IPS-15b (cell line): ENCODE results near the gene TTLL7.
A peak's percentile ranks its signal among the peaks of the same experiment; 100 is the strongest.

ENCODE experiments used
- H3K27me3 ChIP-seq: one replicate; pipeline ENCODE4 v1.6.1; 2013; ENCODE audit warnings: low read length; ENCODE audit not compliant: control insufficient read depth, insufficient read depth
- H3K36me3 ChIP-seq: one replicate; pipeline ENCODE4 v1.6.1; 2013; ENCODE audit warnings: low read length; ENCODE audit not compliant: control insufficient read depth, insufficient read depth
- H3K4me1 ChIP-seq: one replicate; pipeline ENCODE4 v1.6.1; 2013; ENCODE audit warnings: mild to moderate bottlenecking, low read length; ENCODE audit not compliant: control insufficient read depth, insufficient read depth
- H3K4me3 ChIP-seq: one replicate; pipeline ENCODE4 v1.5.1; 2013; ENCODE audit warnings: low read depth, low read length
- H3K9ac ChIP-seq: one replicate; pipeline ENCODE4 v1.6.1; 2013; ENCODE audit warnings: low read depth, mild to moderate bottlenecking, low read length
- H3K9me3 ChIP-seq: one replicate; pipeline ENCODE4 v1.6.1; 2013; ENCODE audit warnings: mild to moderate bottlenecking, low read length; ENCODE audit not compliant: control insufficient read depth, insufficient read depth

The TTLL7 gene

DNA sequence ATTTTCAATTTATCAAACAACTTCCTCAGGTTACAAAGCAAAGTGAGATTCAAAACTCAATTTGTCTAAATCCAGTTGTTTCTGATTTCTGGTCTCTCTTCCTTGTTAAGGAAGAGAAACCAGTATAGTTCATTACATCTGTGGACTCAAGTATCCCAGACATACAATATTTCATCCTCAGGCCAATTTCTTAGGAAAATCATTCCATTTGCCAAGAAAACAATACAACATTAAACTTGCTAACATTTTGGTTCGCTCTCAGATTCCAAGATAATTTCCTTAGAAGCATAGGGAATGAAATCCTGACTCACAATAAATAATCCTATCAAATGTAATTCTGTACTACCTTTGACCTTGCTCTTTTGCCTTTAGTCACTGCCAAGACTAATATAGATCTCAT lies 11.2 kb upstream of the TTLL7 start:
- H3K27me3 ChIP-seq: peaks cover 2% of the 10 kb centered on the region
- no peaks in the 10 kb centered on the region for H3K36me3 ChIP-seq
- H3K4me3 ChIP-seq: no peak overlapping the region
- no peak overlapping the region for H3K9ac ChIP-seq
- no peaks in the 10 kb centered on the region for H3K9me3 ChIP-seq
- H3K4me1 ChIP-seq: no peaks in the 10 kb centered on the region

DNA sequence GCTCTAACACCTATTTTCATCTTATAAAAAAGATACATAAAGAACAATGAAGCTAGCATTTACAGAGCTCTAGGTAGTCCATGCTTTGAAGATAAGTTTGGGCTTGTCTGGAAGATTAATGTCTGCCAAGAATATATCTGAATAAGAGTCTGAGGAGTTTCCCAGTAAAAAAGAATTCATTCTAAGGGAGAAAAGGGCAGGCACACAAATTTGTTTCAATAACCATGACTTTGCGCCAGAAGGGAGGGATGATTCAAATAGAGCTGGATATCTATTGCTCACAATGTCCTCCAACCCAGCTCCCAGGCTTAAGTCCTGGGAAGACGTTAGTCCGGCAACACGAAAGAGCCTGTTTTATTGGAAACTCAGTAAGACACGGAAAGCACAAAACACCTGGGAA lies 9.7 kb upstream of the TTLL7 start:
- no peak overlapping the region for H3K4me3 ChIP-seq
- peaks cover 2% of the 10 kb centered on the region for H3K27me3 ChIP-seq
- no peaks in the 10 kb centered on the region for H3K4me1 ChIP-seq
- H3K9me3 ChIP-seq: no peaks in the 10 kb centered on the region
- no peaks in the 10 kb centered on the region for H3K36me3 ChIP-seq
- no peak overlapping the region for H3K9ac ChIP-seq

DNA sequence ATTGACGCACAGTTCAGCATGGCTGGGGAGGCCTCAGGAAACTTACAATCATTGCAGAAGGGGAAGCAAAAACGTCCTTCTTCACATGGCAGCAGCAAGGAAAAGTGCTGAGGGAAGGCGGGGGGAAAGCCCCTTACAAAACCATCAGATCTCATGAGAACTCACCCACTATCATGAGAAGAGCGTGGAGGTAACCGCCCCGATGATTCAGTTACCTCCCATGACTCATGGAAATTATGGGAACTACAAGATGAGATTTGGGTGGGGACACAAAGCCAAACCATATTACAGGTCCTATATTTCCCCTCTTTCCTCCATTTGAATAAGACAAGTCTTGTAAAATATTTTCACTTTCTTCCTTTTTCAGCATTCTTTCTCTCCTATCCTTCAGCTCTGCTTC lies 7.7 kb upstream of the TTLL7 start:
- no peak overlapping the region for H3K9ac ChIP-seq
- no peaks in the 10 kb centered on the region for H3K36me3 ChIP-seq
- peaks cover 15% of the 10 kb centered on the region for H3K27me3 ChIP-seq
- H3K4me1 ChIP-seq: no peaks in the 10 kb centered on the region
- H3K4me3 ChIP-seq: no peak overlapping the region
- H3K9me3 ChIP-seq: no peaks in the 10 kb centered on the region

DNA sequence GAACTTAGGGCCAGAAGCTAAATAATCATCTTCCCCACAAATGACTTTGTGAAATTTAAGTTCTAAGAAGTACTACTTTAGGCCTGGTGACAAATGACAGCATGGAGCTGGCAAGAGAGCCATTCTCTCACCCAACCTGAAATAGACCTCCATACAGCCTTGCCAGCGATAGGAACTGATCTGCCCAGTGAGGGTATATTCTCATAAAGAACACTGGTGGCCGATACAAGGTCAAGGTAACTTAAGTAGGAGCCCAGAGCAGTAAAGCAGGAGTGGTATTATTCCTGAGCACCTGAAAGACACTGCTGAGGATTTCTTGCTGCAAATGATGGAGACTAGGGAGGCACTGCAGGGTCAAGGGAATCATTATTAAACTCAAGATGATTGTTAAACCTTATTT lies 2.6 kb upstream of the TTLL7 start:
- Histone ChIP-seq H3K27me3 (peaks cover 54% of the 10 kb centered on the region), H3K36me3 (no peaks in the 10 kb centered on the region), H3K9me3 (no peaks in the 10 kb centered on the region), H3K4me3 (no peak overlapping the region), H3K4me1 (peaks cover 6% of the 10 kb centered on the region), H3K9ac (no peak overlapping the region)

DNA sequence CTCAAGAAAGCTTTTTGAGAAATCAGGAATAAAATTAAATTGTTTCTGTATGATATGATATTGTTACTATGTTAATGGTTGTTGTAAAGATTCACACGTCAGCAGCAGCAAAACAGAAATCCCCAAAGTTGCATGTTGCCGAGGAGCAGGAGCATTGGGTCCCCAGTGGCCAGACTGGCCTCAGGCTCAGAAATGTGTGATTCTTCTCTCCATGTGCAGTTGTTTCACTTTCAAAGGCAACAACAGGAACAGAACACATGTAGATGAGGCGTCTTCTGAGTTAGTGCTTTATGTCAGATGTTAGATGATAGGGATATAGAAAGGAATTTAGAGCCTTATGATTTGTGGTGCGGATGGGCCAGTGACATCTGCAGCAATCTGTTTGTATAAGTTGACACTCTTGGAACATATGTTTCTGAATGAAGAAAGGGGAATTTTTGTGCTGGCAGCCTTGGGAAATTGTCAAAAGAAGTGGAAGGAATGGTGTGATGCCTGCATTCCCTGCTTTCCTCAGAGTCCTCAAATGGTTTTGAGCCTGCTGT lies 2.1 kb upstream of the TTLL7 start:
- H3K36me3 ChIP-seq: no peaks in the 10 kb centered on the region
- no peak overlapping the region for H3K4me3 ChIP-seq
- peaks cover 58% of the 10 kb centered on the region for H3K27me3 ChIP-seq
- H3K9me3 ChIP-seq: no peaks in the 10 kb centered on the region
- no peak overlapping the region for H3K9ac ChIP-seq
- H3K4me1 ChIP-seq: peaks cover 6% of the 10 kb centered on the region

DNA sequence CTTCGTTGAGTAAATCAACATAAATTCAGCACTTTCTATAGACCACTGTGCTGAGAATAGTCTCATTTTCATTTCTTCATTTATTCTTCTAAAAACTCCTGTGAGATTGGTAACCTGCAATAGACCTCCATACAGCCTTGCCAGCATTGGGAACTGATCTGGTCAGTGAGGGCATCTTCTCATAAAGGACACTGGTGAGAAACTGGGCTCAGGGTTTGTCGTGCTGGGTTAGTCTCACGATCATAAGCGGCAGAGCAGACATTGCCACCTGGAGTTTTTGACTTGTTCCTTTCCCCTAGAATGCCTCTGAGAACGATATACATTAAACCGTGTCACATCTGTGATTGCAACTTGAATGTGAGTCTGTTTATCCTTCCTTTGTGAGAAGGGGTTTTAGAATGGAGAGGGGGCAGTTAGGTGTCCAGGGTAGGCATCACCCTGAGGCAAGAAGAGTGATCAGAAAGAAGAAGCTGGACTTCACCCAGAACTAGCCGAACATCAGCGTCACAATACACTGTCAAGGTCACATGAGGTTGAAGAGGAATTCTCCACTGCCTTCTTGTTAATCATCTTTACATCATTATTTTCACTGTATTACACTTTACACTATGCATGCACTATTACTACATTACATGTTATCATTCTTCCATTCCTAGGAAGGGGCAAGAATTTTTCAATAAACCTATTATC lies 1.4 kb upstream of the TTLL7 start:
- Histone ChIP-seq H3K36me3 (no peaks in the 10 kb centered on the region), H3K4me3 (no peak overlapping the region), H3K27me3 (peaks cover 58% of the 10 kb centered on the region), H3K9me3 (no peaks in the 10 kb centered on the region), H3K4me1 (peaks cover 6% of the 10 kb centered on the region), H3K9ac (no peak overlapping the region)

DNA sequence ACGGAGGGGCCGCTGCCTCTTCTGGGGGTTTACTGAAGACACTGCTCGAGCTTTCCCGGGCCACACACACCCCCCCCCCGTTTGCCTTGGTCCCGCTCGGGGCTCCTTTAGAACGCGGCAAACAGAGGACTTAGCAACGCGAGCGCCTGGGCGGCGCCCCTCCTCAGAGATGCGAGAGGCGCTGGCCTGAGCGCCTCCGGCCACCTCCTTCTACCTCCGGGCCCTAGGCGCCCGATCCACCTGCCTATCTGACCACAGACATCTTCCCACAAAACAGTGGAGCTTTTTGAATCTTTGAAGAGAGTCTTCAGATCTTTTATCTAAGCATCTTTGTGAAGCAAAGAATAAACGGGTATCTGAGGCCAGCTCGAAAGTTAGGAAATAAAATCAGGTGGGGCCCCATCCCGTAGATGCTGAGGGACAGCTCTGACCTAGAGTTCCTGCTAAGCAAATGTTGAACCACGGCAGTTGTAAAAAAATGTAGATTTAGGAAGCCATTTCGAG lies 436 bp upstream of the TTLL7 start:
- no peaks in the 10 kb centered on the region for H3K36me3 ChIP-seq
- no peaks in the 10 kb centered on the region for H3K9me3 ChIP-seq
- H3K27me3 ChIP-seq: peaks cover 58% of the 10 kb centered on the region
- peak overlapping the region; percentile 97 for H3K9ac ChIP-seq
- peaks cover 6% of the 10 kb centered on the region for H3K4me1 ChIP-seq
- peak overlapping the region; percentile 78 for H3K4me3 ChIP-seq

DNA sequence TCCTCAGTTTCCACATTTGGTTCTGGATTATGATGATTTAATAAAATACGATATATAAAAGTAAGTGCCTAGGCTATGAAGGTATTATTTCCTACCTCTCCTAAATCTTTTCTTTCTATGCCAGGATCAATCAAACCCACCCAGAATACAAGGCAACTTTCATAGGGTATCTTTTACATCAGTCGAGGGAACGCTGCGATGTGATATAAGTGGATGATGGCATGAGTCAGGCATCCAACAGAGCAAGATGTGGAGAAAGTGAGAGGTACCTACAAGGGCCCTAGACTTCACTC lies 781 bp downstream of the TTLL7 start:
- Histone ChIP-seq H3K4me1 (peaks cover 6% of the 10 kb centered on the region), H3K36me3 (no peaks in the 10 kb centered on the region), H3K9me3 (no peaks in the 10 kb centered on the region), H3K27me3 (peaks cover 56% of the 10 kb centered on the region), H3K4me3 (peak overlapping the region; percentile 78), H3K9ac (peak overlapping the region; percentile 24)

DNA sequence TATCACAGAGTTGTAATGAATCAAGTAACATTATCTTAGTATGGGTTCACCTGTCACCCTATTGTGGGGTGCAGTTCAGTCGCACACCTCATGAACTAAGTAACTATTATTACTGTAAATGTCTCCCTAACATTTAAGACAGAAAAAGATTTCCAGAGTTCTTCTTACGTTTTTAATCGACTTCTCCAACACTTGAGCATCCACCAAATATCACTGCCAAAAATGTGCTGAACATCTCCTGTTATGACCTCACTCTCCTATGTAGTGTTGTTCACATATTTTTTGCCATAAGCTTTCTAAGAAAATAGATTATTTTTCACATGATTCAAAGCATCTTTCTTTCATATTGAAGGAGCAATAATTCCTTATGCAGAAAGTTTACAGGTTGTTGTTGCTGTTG lies 1.3 kb downstream of the TTLL7 start:
- H3K9ac ChIP-seq: no peak overlapping the region
- no peak overlapping the region for H3K4me3 ChIP-seq
- no peaks in the 10 kb centered on the region for H3K36me3 ChIP-seq
- H3K27me3 ChIP-seq: peaks cover 55% of the 10 kb centered on the region
- H3K4me1 ChIP-seq: peaks cover 6% of the 10 kb centered on the region
- H3K9me3 ChIP-seq: no peaks in the 10 kb centered on the region

DNA sequence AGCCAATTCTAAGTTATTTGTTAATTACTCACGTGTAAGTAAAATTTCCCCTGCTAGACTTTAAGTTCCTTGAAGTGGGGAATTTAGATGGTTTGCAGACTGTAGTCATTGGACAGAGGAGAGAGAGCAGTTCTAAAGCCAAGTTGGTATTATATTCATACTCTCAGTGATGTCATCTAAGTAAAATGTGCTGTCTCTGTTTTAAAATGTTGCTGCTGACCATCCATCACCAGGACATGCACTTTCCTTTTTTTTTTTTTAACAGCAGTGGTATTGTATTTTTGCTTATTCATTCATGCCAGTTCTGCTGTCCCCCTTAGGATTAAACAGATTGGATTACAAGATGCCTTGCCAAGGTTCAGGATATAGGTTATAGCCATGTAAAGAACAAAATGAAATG lies 2.3 kb downstream of the TTLL7 start:
- H3K9ac ChIP-seq: no peak overlapping the region
- no peaks in the 10 kb centered on the region for H3K9me3 ChIP-seq
- H3K36me3 ChIP-seq: no peaks in the 10 kb centered on the region
- peaks cover 6% of the 10 kb centered on the region for H3K4me1 ChIP-seq
- no peak overlapping the region for H3K4me3 ChIP-seq
- peaks cover 46% of the 10 kb centered on the region for H3K27me3 ChIP-seq

DNA sequence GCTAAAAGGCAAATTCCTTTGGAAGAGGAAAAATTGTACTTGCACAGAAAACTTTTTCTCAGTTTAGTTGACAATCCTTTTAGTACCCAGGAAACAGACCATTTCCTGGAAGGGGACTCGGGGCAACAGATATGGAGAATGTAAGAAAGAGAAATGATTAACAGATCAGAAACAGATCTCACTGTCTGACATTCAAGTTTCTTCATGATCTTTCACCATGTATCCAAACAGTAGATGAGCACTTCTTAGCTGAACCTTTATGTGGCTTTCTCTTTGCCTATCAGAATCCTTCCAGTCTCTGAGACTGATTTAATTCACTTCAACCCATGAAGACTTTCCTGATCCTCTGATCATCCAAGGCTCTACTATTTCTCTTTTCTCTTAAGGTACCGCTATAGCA lies 2.7 kb downstream of the TTLL7 start:
- Histone ChIP-seq H3K36me3 (no peaks in the 10 kb centered on the region), H3K4me3 (no peak overlapping the region), H3K9ac (no peak overlapping the region), H3K4me1 (peaks cover 6% of the 10 kb centered on the region), H3K9me3 (no peaks in the 10 kb centered on the region), H3K27me3 (peaks cover 42% of the 10 kb centered on the region)

DNA sequence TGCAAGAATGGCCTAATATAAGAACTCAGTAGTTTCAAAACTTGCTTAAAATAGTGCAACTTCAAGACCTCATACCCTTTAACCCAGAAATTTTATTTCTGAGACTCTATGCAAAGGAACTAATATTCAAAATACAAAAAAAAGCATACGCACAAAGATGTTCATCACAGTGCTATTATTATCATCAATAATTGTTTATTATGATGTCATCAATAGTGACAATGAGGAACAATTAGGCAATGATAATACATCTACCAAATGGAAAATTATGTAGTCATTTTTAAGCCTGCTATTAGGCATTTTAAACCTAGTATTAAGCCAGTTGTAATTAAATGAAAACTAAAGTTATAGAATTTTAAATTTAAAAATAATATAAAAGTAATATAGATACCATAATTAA lies 3.3 kb downstream of the TTLL7 start:
- Histone ChIP-seq H3K4me1 (peaks cover 6% of the 10 kb centered on the region), H3K27me3 (peaks cover 36% of the 10 kb centered on the region), H3K36me3 (no peaks in the 10 kb centered on the region), H3K9ac (no peak overlapping the region), H3K4me3 (no peak overlapping the region), H3K9me3 (no peaks in the 10 kb centered on the region)
